HG03469 (cell line): ENCODE results near the gene FYB2.

Source experiments
- ATAC-seq: cut with Tn5 transposase; IDR thresholded peaks from one replicate; pipeline ENCODE4 v1.9.1; 2021; ENCODE audit warnings: mild to moderate bottlenecking, moderate library complexity, moderate number of reproducible peaks; ENCODE audit not compliant: unreplicated experiment

Gene FYB2

GRCh38 chr1:56819387-56819899 is at the start of gene FYB2:
FYB2 (minus strand) TSS chr1:56819404; CDS start chr1:56819290, 114 bp downstream.
- no peak for ATAC-seq

GRCh38 chr1:56868761-56869160 is 49.6 kb upstream of the FYB2 start:
- no peak for ATAC-seq

- ATAC-seq, result no peak
Observed at GRCh38 chr1:56867491-56867890, 48.3 kb upstream of the FYB2 start.

- ATAC-seq, result no peak
Observed at GRCh38 chr1:56866656-56867055, 47.5 kb upstream of the FYB2 start.

GRCh38 chr1:56864430-56864829 is 45.2 kb upstream of the FYB2 start:
- ATAC-seq, result no peak

GRCh38 chr1:56863265-56863992 is 44.2 kb upstream of the FYB2 start:
- ATAC-seq, result no peak

GRCh38 chr1:56859287-56859686 is 40.1 kb upstream of the FYB2 start:
- no peak for ATAC-seq

GRCh38 chr1:56856186-56856585 is 37.0 kb upstream of the FYB2 start:
- no peak for ATAC-seq

- no peak for ATAC-seq
Observed at GRCh38 chr1:56855190-56855589, 36.0 kb upstream of the FYB2 start.

- ATAC-seq, result no peak
Observed at GRCh38 chr1:56854521-56855099, 35.4 kb upstream of the FYB2 start, which contains the start of gene C8A. C8A (plus strand) TSS chr1:56854797; CDS start chr1:56854902, 105 bp downstream.

- no peak for ATAC-seq
Observed at GRCh38 chr1:56852476-56852875, 33.3 kb upstream of the FYB2 start.

GRCh38 chr1:56850922-56851321 is 31.7 kb upstream of the FYB2 start:
- no peak for ATAC-seq

- no peak for ATAC-seq
Observed at GRCh38 chr1:56850411-56850810, 31.2 kb upstream of the FYB2 start.

- ATAC-seq, result no peak
Observed at GRCh38 chr1:56849750-56850149, 30.5 kb upstream of the FYB2 start.

GRCh38 chr1:56845343-56845742 is 26.1 kb upstream of the FYB2 start:
- ATAC-seq, result no peak

- no peak for ATAC-seq
Observed at GRCh38 chr1:56844545-56845136, 25.4 kb upstream of the FYB2 start.

- ATAC-seq, result no peak
Observed at GRCh38 chr1:56843544-56843943, 24.3 kb upstream of the FYB2 start.

- no peak for ATAC-seq
Observed at GRCh38 chr1:56838759-56839158, 19.6 kb upstream of the FYB2 start.

GRCh38 chr1:56837244-56837939 is 18.2 kb upstream of the FYB2 start:
- ATAC-seq, result no peak

- no peak for ATAC-seq
Observed at GRCh38 chr1:56836359-56836758, 17.2 kb upstream of the FYB2 start.

- no peak for ATAC-seq
Observed at GRCh38 chr1:56835657-56836056, 16.5 kb upstream of the FYB2 start.
